K562 (cell line): ENCODE measurements around the gene OR2Z1. TPM values are rescaled to one million over a fixed set of nuclear protein-coding genes. Genes with fewer than 3 reads are reported as not detected.

Source experiments
- CBX1 ChIP-seq: sonication (generic); IDR thresholded peaks from 2 replicates; pipeline ENCODE4 v1.6.1; 2016; ENCODE audit warnings: antibody characterized with exemption, low read depth, mild to moderate bottlenecking
- CTCF ChIP-seq, 3 experiments: IDR thresholded peaks in 2 of 3; conservative IDR thresholded peaks in 1 of 3; 2 replicates each; pipeline ENCODE4 v1.5.1; 2011 to 2012; ENCODE audit warnings: low read length in 3 of 3, mild to moderate bottlenecking in 3 of 3, control low read depth in 2 of 3, improper control_type of control experiment in 1 of 3, inconsistent platforms in 1 of 3, low read depth in 1 of 3, mixed read lengths in 1 of 3, moderate library complexity in 1 of 3; ENCODE audit not compliant: insufficient read depth in 2 of 3
- CTCFL ChIP-seq: IDR thresholded peaks from 2 replicates; pipeline ENCODE4 v1.6.1; 2011; ENCODE audit warnings: borderline replicate concordance, low read depth, mild to moderate bottlenecking, moderate library complexity, low read length; ENCODE audit not compliant: insufficient read depth, poor library complexity, severe bottlenecking
- E2F6 ChIP-seq, 2 experiments: IDR thresholded peaks; 2 replicates each; pipeline ENCODE4 v1.6.1; 2011; ENCODE audit warnings: borderline replicate concordance in 1 of 2, control low read depth in 1 of 2, low read depth in 1 of 2, low read length in 1 of 2, mild to moderate bottlenecking in 1 of 2, mixed read lengths in 1 of 2, moderate library complexity in 1 of 2; ENCODE audit not compliant: insufficient read depth in 1 of 2, insufficient read length in 1 of 2, poor library complexity in 1 of 2, severe bottlenecking in 1 of 2; ENCODE audit errors: extremely low read depth in 1 of 2
- EHMT2 ChIP-seq: fragments of 450-650 bp; IDR thresholded peaks from 2 replicates; pipeline ENCODE4 v1.6.1; 2018; ENCODE audit warnings: antibody characterized with exemption
- HMGN3 ChIP-seq: IDR thresholded peaks from 2 replicates; pipeline ENCODE4 v1.6.1; 2011; ENCODE audit warnings: borderline replicate concordance, low read depth, mild to moderate bottlenecking, mixed read lengths, low read length; ENCODE audit not compliant: insufficient read length; ENCODE audit errors: extremely low read depth
- PCBP1 ChIP-seq: fragments of 200-400 bp; formaldehyde crosslinking; IDR thresholded peaks from 2 replicates; pipeline ENCODE4 v1.6.1; 2018; ENCODE audit warnings: mild to moderate bottlenecking, low read depth, low read length; ENCODE audit not compliant: poor library complexity, severe bottlenecking
- PHB ChIP-seq: fragments of 250-450 bp; sonication (Bioruptor Pico); IDR thresholded peaks from 2 replicates; pipeline ENCODE4 v1.5.0; 2021
- POLR2B ChIP-seq: fragments of 450-650 bp; IDR thresholded peaks from 2 replicates; pipeline ENCODE4 v1.6.1; 2018; ENCODE audit warnings: low read depth; ENCODE audit not compliant: partially characterized antibody
- RAD21 ChIP-seq, 2 experiments: fragments of 250-450 bp in 1 of 2; fragments of 450-650 bp in 1 of 2; sonication (Bioruptor Pico) in 1 of 2; formaldehyde crosslinking in 1 of 2; IDR thresholded peaks in 1 of 2; conservative IDR thresholded peaks in 1 of 2; 2 replicates each; pipeline versions ENCODE4 v1.4.0 to v1.8.0; 2020 to 2022; ENCODE audit warnings: mild to moderate bottlenecking in 2 of 2, moderate library complexity in 1 of 2
- SIN3B ChIP-seq: fragments of 450-650 bp; IDR thresholded peaks from 2 replicates; pipeline ENCODE4 v1.6.1; 2017; ENCODE audit warnings: low read depth, mild to moderate bottlenecking, moderate library complexity
- SMC3 ChIP-seq: conservative IDR thresholded peaks from 2 replicates; pipeline ENCODE4 v1.6.1; 2011; ENCODE audit warnings: low read depth, low read length, improper control_type of control experiment; ENCODE audit not compliant: insufficient read depth
- WHSC1 ChIP-seq: IDR thresholded peaks from one replicate; pipeline ENCODE4 v1.6.1; 2012; ENCODE audit warnings: low read length, control low read depth, inconsistent platforms
- polyA plus RNA-seq, 8 experiments: library from polyadenylated mRNA; depleted of rRNA in 4 of 8; stranded (reverse) in 5 of 8; unstranded in 3 of 8; fragments of >200 nt; fragmentation: Nextera tagmentation in 2 of 8; fragmentation: Illumina TruSeq in 1 of 8; extraction: Ambion mirVana in 2 of 8; extraction: Trizol in 1 of 8; gene quantifications; 2 replicates each; pipeline versions ENCODE4 v1.2.1 to v1.2.3, GENCODE V29; 2011 to 2014; ENCODE audit warnings: inconsistent platforms in 1 of 8, missing spikeins in 1 of 8
- total RNA-seq, 7 experiments: library from RNA; depleted of rRNA in 6 of 7; stranded (reverse); fragments of >200 nt in 6 of 7; fragmentation: Illumina TruSeq in 2 of 7; extraction: Trizol in 2 of 7; gene quantifications; 2 replicates each; pipeline versions ENCODE4 v1.2.1 to v1.2.3, GENCODE V29; 2011 to 2021; ENCODE audit warnings: low replicate concordance in 1 of 7
- TF ChIP-seq, protein P1 (sequence below): sonication (generic); formaldehyde crosslinking; IDR thresholded peaks from 2 replicates; pipeline ENCODE4 v1.5.0; 2020; ENCODE audit warnings: missing genetic modification reagents
- TF ChIP-seq, protein P2 (sequence below), 2 experiments: fragments of 250-450 bp in 1 of 2; fragments of 450-650 bp in 1 of 2; sonication (Bioruptor Pico) in 1 of 2; IDR thresholded peaks; 2 replicates each; pipeline versions ENCODE4 v1.6.1 to v1.8.0; 2016 to 2021; ENCODE audit warnings: mild to moderate bottlenecking in 2 of 2, moderate library complexity in 2 of 2, missing compliant biosample characterization in 1 of 2, missing genetic modification characterization in 1 of 2
- TF ChIP-seq, protein P3 (sequence below): fragments of 250-450 bp; sonication (Bioruptor Pico); IDR thresholded peaks from 2 replicates; pipeline ENCODE4 v1.8.0; 2021; ENCODE audit warnings: mild to moderate bottlenecking, moderate library complexity

The OR2Z1 gene
- total and polyA plus RNA-seq, 9 of the 15 experiments (the other 6 are each of a cell fraction or from before 2014, with no cell fraction given), result 0.13 TPM; not detected in 8

GRCh38 chr19:8697671-8698432 lies 23.6 kb upstream of the OR2Z1 start (continued):
- peak; percentile 22 to 66; a peak in 2 of 4 replicates for TF ChIP-seq RAD21 (CRISPR knock-in tag; conservative IDR thresholded peaks at IDR 0.05 in 1 of 2, IDR thresholded peaks at IDR 0.05 in 1 of 2)
- TF ChIP-seq, protein P1, sequence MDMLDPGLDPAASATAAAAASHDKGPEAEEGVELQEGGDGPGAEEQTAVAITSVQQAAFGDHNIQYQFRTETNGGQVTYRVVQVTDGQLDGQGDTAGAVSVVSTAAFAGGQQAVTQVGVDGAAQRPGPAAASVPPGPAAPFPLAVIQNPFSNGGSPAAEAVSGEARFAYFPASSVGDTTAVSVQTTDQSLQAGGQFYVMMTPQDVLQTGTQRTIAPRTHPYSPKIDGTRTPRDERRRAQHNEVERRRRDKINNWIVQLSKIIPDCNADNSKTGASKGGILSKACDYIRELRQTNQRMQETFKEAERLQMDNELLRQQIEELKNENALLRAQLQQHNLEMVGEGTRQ (CRISPR knock-in tag), result no peak
- TF ChIP-seq WHSC1, result no peak
- TF ChIP-seq PCBP1, result no peak
- TF ChIP-seq CTCFL, result peak; percentile 44
- TF ChIP-seq HMGN3, result peak; percentile 26
- TF ChIP-seq SIN3B, result no peak
- peak; percentile 35 to 74 for TF ChIP-seq E2F6 (IDR thresholded peaks at IDR 0.05; ENCODE audit: borderline replicate concordance in 1 of 2, extremely low read depth in 1 of 2, insufficient read depth in 1 of 2, insufficient read length in 1 of 2, low read depth in 1 of 2, low read length in 1 of 2, poor library complexity in 1 of 2, severe bottlenecking in 1 of 2)
- TF ChIP-seq, protein P2, sequence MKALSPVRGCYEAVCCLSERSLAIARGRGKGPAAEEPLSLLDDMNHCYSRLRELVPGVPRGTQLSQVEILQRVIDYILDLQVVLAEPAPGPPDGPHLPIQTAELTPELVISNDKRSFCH (CRISPR knock-in tag; IDR thresholded peaks at IDR 0.05), result no peak
- TF ChIP-seq, protein P2 (tag; IDR thresholded peaks at IDR 0.05), result no peak
- TF ChIP-seq CBX1, result 0 out of 2 replicates have a peak, but pooled peaks have one; percentile 25
- peak; percentile 40; the same call in 1 of the 2 replicates for TF ChIP-seq SMC3
- TF ChIP-seq EHMT2, result no peak
- TF ChIP-seq POLR2B, result no peak
- TF ChIP-seq CTCF (IDR thresholded peaks at IDR 0.05 in 2 of 3, conservative IDR thresholded peaks at IDR 0.05 in 1 of 3; ENCODE audit: insufficient read depth in 2 of 3, low read depth in 1 of 3, low read length in 3 of 3), result peak; percentile 53 to 63 (median 53)
- TF ChIP-seq PHB (CRISPR knock-in tag), result no peak
- TF ChIP-seq, protein P3, sequence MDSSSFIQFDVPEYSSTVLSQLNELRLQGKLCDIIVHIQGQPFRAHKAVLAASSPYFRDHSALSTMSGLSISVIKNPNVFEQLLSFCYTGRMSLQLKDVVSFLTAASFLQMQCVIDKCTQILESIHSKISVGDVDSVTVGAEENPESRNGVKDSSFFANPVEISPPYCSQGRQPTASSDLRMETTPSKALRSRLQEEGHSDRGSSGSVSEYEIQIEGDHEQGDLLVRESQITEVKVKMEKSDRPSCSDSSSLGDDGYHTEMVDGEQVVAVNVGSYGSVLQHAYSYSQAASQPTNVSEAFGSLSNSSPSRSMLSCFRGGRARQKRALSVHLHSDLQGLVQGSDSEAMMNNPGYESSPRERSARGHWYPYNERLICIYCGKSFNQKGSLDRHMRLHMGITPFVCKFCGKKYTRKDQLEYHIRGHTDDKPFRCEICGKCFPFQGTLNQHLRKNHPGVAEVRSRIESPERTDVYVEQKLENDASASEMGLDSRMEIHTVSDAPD (CRISPR knock-in tag), result no peak
